GM18526 (cell line): Measurements from ENCODE around the gene MRTFB.

Source experiments
- POLR2A ChIP-seq: IDR thresholded peaks from 3 replicates; pipeline ENCODE4 v1.6.1; 2011; ENCODE audit not compliant: insufficient read length; ENCODE audit errors: extremely low read depth

The MRTFB gene

GRCh38 chr16:14182999-14183398, 111.9 kb downstream of the MRTFB start:
- TF ChIP-seq POLR2A = no peak

GRCh38 chr16:14186007-14186794, 115.1 kb downstream of the MRTFB start:
- TF ChIP-seq POLR2A = no peak

GRCh38 chr16:14186795-14187221, 115.7 kb downstream of the MRTFB start:
- TF ChIP-seq POLR2A = no peak

DNA sequence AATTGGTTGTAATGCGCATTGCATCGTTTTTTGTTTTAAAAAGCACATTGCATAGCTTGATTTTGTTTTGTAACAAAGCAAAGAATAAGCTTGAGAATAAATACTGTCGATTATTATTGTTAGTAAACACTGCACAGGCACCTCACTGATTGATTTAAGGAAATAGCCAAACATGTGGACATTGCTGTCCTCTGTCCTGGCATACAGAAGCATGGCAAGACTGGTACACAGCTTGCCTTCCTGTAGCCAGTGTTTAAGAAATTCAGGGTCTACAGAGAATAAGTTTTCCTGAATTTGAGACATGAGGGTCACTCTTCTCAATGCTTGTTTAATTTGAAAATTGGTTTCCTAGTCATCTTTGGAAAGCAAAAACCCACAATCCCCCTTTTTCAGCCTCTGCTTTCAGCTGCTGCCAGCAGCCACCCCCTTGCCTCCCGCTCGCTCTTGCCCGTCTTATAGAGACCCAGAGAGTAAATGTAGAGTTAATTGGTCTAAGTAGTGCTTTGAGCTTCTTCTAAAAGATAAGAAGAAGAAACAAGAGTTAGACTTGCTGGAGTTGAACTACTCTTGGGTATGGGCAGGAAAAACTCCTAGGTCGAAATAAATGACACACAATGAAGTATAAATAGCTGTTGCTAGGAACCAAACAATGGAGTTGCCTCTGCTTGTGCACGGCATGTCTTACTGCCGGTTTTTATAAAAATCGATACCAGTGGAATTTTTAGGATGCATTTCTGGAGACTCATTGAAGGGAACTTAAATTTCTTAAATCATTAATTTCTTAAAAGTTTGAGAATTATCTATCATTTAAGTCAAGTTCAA, 116.6 kb downstream of the MRTFB start:
- TF ChIP-seq POLR2A = no peak

GRCh38 chr16:14193316-14193871, 122.3 kb downstream of the MRTFB start:
- TF ChIP-seq POLR2A = no peak

GRCh38 chr16:14194721-14195120, 123.6 kb downstream of the MRTFB start:
- no peak for TF ChIP-seq POLR2A

DNA sequence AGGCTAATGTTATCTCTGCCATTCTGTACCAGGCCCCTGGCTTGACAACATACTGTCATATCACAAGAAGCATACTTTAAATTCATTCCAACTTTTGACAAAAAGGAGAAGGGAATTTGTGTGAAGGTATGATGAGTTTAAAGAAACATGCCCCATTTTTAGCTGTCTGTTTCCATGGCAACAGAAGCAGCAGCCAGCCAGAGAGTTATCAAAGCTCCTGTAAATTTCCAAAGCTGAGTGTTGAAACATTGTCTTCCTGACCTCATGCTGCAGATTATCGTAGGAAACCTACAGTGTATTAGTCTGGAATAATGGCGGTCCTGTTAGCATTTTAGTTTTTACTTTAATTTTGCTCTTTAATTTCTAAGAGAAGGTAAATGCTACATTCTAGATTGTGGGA, 124.9 kb downstream of the MRTFB start:
- no peak for TF ChIP-seq POLR2A

DNA sequence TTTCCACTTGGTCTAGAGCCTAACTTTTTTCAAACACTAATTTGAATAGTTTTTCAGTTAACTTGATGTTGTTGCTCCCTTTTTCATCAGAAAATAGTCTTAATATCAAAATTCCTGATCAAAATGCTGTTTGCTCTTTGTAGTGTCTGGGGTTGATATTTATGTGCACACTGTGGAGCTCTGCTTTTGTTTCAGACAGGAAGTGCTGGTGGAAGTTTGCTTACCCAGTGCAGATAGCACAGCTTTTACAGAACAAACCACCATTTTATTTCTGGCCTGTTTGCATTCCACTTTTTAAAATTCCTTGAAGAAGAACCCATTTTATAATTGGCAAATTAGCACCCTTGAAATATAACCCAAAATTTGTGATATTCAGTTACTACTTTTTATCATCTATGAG, 125.4 kb downstream of the MRTFB start:
- TF ChIP-seq POLR2A = no peak

DNA sequence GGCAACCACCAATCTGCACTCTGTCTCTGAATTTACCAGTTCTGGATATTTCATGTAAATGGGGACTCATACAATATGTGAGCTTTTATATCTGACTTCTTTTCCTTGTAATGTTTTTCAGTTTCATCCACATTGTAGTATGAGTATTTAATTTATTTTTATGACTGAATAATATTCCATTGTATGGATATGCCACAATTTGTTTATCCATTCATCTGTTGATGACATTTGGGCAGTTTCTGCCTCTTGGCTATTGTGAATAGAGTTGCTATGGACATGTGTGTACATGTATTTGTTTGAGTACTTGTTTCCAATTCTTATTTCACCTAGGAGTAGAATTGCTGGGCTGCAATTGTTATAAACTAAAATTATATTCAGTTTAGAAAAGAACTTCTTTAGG, 126.9 kb downstream of the MRTFB start:
- TF ChIP-seq POLR2A = no peak

DNA sequence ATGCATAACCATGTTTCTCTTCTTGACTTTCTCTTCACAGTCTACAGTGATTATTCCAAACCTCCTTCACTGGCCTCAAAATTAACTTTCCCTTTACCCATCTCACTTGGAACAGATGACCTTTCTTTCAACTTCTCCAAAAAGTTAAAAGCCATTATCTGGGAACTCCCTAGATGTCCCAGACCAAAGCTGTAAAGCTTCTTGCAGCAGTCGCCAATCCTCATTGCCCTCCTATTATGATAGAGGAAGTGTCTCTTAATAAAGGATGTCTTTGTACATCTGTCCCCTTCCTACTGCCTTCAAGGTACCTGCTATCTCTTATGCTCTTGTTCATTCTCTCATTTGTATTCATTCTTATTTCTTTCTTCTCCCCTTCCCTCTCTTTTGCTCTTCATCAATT, 127.5 kb downstream of the MRTFB start:
- TF ChIP-seq POLR2A = no peak

DNA sequence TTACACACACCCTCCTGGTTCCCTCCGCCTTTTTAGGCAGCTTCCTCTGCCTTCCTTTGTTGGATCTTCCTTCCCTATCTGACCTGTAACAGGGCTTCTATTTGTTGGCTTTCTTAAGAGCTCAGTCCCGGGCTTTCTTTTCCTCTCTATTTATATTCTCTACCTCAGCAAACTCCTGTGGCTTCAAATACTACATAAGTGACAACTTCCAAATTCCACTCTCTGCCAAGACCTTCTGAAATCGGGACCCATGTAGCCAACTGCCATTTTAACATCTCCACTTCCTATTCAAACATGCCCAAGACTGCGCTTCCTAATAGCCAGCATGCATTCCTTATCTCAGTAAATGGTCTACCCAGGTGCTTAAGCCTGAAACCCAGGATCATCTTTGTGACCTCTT, 128.1 kb downstream of the MRTFB start:
- TF ChIP-seq POLR2A = no peak

GRCh38 chr16:14199624-14200023, 128.5 kb downstream of the MRTFB start:
- TF ChIP-seq POLR2A = no peak

DNA sequence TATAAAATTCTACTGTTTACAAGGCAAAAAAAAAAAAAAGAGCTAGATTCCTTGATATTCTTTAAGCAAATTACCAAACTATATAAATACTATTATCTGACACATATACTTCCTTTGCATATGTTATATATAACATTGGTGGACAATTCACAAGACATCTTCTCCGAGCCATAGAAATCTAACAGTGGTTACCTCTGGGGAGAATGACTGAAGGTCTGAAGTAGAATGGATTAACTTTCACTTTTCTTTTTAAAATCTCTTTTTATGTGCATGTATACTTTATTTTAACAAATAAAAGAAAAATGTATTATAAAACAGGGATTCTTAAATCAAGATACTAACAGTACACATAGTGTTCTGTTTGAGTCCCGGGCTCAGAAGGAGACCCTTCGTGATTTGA, 131.0 kb downstream of the MRTFB start:
- TF ChIP-seq POLR2A = no peak

DNA sequence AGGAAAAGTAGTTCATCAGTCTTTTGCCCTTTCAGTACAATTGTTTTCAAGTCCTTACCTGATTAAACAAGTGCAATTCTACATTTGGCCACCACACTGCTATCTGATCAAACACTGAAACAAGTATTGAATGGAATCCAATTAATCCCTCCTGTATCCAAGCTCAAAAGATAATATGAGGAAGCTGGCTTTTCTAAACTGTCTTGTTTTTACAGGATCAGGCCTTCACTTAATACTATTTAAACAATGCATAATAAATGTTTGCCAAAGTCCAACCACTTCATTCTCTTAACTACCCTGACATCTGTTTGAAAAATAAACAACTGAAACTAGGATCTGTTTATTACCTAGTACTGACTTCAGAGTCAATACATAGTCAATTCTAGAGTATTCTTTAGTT, 131.6 kb downstream of the MRTFB start:
- TF ChIP-seq POLR2A = no peak

DNA sequence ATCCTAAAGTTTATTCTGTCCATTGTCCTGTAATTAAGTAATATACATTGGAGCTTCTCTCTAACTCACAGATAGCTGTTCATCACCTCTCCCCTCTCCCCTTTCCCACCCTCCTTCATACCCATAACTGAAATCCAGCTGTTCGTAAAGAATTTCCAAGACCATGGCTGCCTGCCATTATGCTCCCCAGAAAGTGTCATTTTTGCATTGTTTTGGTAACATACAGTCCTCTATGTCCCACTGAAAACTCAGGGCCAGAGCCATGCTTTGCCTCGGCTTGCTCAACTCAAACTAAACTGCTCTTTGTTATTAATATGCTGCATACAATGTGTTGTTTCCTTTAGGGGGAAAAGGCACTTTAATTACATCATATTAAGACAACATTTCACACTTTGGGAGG, 132.0 kb downstream of the MRTFB start:
- TF ChIP-seq POLR2A = no peak

DNA sequence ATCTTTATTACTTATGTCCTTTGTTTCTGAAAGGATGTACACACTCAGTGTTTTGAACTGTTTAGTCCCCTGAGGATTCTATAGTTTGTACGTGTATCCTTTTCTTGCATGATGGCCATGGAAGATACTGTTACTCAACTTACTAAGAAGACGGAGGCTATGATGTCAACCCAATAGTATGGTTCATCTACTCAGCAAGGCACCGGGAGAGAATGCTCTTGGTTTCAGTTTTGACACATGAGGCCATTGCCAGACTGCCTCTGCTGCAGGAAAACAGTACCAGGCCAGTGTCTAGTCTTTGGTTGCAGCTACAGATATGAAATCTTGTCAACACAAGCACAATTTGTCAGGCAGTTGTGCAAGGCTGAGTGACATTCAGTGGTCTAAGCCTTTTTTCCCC, 134.5 kb downstream of the MRTFB start:
- no peak for TF ChIP-seq POLR2A

- no peak for TF ChIP-seq POLR2A
Observed at GRCh38 chr16:14211856-14212543, 140.9 kb downstream of the MRTFB start.
